CD8-positive, alpha-beta memory T cell (primary cell): ENCODE measurements around the gene GDI1. TPM values are rescaled to one million over a fixed set of nuclear protein-coding genes. Genes with fewer than 3 reads are reported as not detected.
A peak's percentile ranks its signal among the peaks of the same experiment; 100 is the strongest.

Experiments
- CTCF ChIA-PET: fragments of 350-600 bp; sonication (Branson Sonifier 250); formaldehyde crosslinking; loops from one replicate; lab custom pipeline; 2021; ENCODE audit warnings: antibody characterized with exemption; lab: Charles Lee
- POLR2A ChIA-PET: fragments of 350-600 bp; sonication (Branson Sonifier 250); formaldehyde crosslinking; loops from one replicate; lab custom pipeline; 2021; ENCODE audit warnings: antibody characterized with exemption; lab: Charles Lee
- DNase-seq, 5 donors: peaks; one replicate each; pipeline versions ENCODE4 v3.0.0 to v3.0.0-alpha.2; 2020 to 2022; ENCODE audit warnings: mixed read lengths in 1 of 5
- H3K27ac ChIP-seq: one replicate; pipeline ENCODE4 v1.7.0; 2013; ENCODE audit warnings: low read depth, mild to moderate bottlenecking, low read length, moderate library complexity
- H3K27me3 ChIP-seq: 2 replicates; pipeline ENCODE4 v1.7.0; 2013; ENCODE audit warnings: low read length, mild to moderate bottlenecking; ENCODE audit not compliant: insufficient read depth, poor library complexity, severe bottlenecking
- H3K36me3 ChIP-seq: 2 replicates; pipeline ENCODE4 v1.7.0; 2013; ENCODE audit warnings: mild to moderate bottlenecking, low read length, moderate library complexity; ENCODE audit not compliant: insufficient read depth
- H3K4me1 ChIP-seq: 2 replicates; pipeline ENCODE4 v1.7.0; 2013; ENCODE audit warnings: mild to moderate bottlenecking, low read length, moderate library complexity; ENCODE audit not compliant: insufficient read depth
- H3K4me3 ChIP-seq: 2 replicates; pipeline ENCODE4 v1.7.0; 2013; ENCODE audit warnings: mild to moderate bottlenecking, low read length
- H3K9me3 ChIP-seq: 2 replicates; pipeline ENCODE4 v1.7.0; 2013; ENCODE audit warnings: mild to moderate bottlenecking, low read length
- H3K27ac Mint-ChIP-seq, 8 donors: one replicate each; pipeline ENCODE4 v1.8.0; 2020 to 2021; ENCODE audit warnings: mixed read lengths in 8 of 8, mild to moderate bottlenecking in 6 of 8, inconsistent platforms in 3 of 8, moderate library complexity in 3 of 8
- H3K27me3 Mint-ChIP-seq, 2 donors: one replicate each; pipeline ENCODE4 v1.8.0; 2020 to 2021; ENCODE audit warnings: mixed read lengths in 2 of 2, mild to moderate bottlenecking in 1 of 2, moderate library complexity in 1 of 2
- H3K36me3 Mint-ChIP-seq, 3 donors: one replicate each; pipeline ENCODE4 v1.8.0; 2020 to 2021; ENCODE audit warnings: mixed read lengths in 3 of 3, inconsistent platforms in 1 of 3, mild to moderate bottlenecking in 1 of 3
- H3K4me1 Mint-ChIP-seq, 3 donors: one replicate each; pipeline ENCODE4 v1.8.0; 2020 to 2021; ENCODE audit warnings: mixed read lengths in 3 of 3, inconsistent platforms in 1 of 3, mild to moderate bottlenecking in 1 of 3
- H3K4me3 Mint-ChIP-seq, 7 donors: one replicate each; pipeline ENCODE4 v1.8.0; 2020 to 2021; ENCODE audit warnings: mixed read lengths in 7 of 7, mild to moderate bottlenecking in 6 of 7, moderate library complexity in 4 of 7, inconsistent platforms in 2 of 7
- H3K9me3 Mint-ChIP-seq, 5 donors: one replicate each; pipeline ENCODE4 v1.8.0; 2020 to 2022; ENCODE audit warnings: mixed read lengths in 5 of 5, mild to moderate bottlenecking in 3 of 5, moderate library complexity in 2 of 5, inconsistent platforms in 1 of 5
- polyA plus RNA-seq: library from polyadenylated mRNA; unstranded; fragments of 300-500 nt; fragmentation: Illumina TruSeq; gene quantifications from one replicate; pipeline ENCODE4 v1.2.3, GENCODE V29; 2021
- total RNA-seq, 2 experiments: library from RNA; stranded (reverse); gene quantifications; one replicate each; pipeline ENCODE4 v1.2.3, GENCODE V29; 2021

GDI1 gene
- total and polyA plus RNA-seq, 3 experiments from 2014 or later = 49.1 to 113 (median 107) TPM

- Histone ChIP-seq H3K27ac (no peak overlapping the region), H3K4me1 (peaks cover 21% of the 10 kb centered on the region), H3K36me3 (no peaks in the 10 kb centered on the region), H3K9me3 (no peaks in the 10 kb centered on the region), H3K4me3 (no peak overlapping the region), H3K27me3 (no peaks in the 10 kb centered on the region)
- Mint-ChIP-seq H3K27me3 (peaks cover 0 to 2% of the 10 kb centered on the region in 2 donors), H3K4me3 (peak overlapping the region in 2 of 7 donors; percentile 17 to 65), H3K27ac (peak overlapping the region in 2 of 8 donors; percentile 70 to 80), H3K9me3 (no peaks in the 10 kb centered on the region), H3K36me3 (peaks cover 0 to 43% (median 0%) of the 10 kb centered on the region in 3 donors), H3K4me1 (peaks cover 8 to 31% (median 11%) of the 10 kb centered on the region in 3 donors)
- no peak for DNase-seq
- POLR2A ChIA-PET = no interaction called here
- CTCF ChIA-PET = interaction anchor here (1.1 to 1.5 kb wide), 2 partner anchors 18 to 48 kb away, joined by 3 to 4 read pairs; partner anchors contain the start of gene RPL10
Observed at GRCh38 chrX:154445776-154446175, 8.8 kb downstream of the GDI1 start.

- Mint-ChIP-seq H3K27me3 (peaks cover 0 to 2% of the 10 kb centered on the region in 2 donors), H3K36me3 (peaks cover 0 to 41% (median 0%) of the 10 kb centered on the region in 3 donors), H3K27ac (peak overlapping the region in 4 of 8 donors; percentile 34 to 80 (median 58)), H3K9me3 (no peaks in the 10 kb centered on the region), H3K4me1 (peaks cover 6 to 27% (median 11%) of the 10 kb centered on the region in 3 donors), H3K4me3 (peak overlapping the region in 1 of 7 donors; percentile 65)
- Histone ChIP-seq H3K27ac (no peak overlapping the region), H3K9me3 (no peaks in the 10 kb centered on the region), H3K4me3 (no peak overlapping the region), H3K27me3 (no peaks in the 10 kb centered on the region), H3K36me3 (no peaks in the 10 kb centered on the region), H3K4me1 (peaks cover 20% of the 10 kb centered on the region)
- ChIA-PET POLR2A (no interaction called here), CTCF (interaction anchor here (1.1 kb wide), 1 partner anchor 48 kb away, joined by 3 read pairs; the partner anchor contains the start of gene RPL10)
- no peak for DNase-seq
Observed at GRCh38 chrX:154446430-154446829, 9.5 kb downstream of the GDI1 start.

DNA sequence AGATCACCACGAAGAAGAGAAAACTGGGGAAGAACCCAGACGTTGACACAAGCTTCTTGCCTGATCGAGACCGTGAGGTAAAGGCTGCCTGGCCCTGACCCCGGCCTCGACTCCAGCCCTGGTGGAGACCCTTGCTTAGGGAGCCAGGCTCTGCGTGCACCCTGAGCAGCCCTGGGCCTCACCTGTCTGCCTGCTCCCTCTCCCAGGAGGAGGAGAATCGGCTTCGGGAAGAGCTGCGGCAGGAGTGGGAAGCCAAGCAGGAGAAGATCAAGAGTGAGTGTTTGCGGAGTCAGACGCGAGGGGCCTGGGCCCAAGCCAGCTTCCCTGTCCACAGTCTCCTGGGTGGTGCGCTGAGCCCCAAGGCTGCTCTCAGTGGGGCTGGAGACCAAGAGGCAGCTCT lies 11.5 kb downstream of the GDI1 start:
- ChIA-PET CTCF (no interaction called here), POLR2A (no interaction called here)
- Histone ChIP-seq H3K27ac (no peak overlapping the region), H3K27me3 (no peaks in the 10 kb centered on the region), H3K9me3 (no peaks in the 10 kb centered on the region), H3K4me1 (peaks cover 12% of the 10 kb centered on the region), H3K4me3 (no peak overlapping the region), H3K36me3 (no peaks in the 10 kb centered on the region)
- Mint-ChIP-seq H3K36me3 (peaks cover 0 to 39% (median 0%) of the 10 kb centered on the region in 3 donors), H3K27ac (no peak overlapping the region), H3K27me3 (peaks cover 0 to 4% of the 10 kb centered on the region in 2 donors), H3K4me1 (peaks cover 0 to 14% (median 5%) of the 10 kb centered on the region in 3 donors), H3K9me3 (no peaks in the 10 kb centered on the region), H3K4me3 (no peak overlapping the region)
- no peak for DNase-seq

DNA sequence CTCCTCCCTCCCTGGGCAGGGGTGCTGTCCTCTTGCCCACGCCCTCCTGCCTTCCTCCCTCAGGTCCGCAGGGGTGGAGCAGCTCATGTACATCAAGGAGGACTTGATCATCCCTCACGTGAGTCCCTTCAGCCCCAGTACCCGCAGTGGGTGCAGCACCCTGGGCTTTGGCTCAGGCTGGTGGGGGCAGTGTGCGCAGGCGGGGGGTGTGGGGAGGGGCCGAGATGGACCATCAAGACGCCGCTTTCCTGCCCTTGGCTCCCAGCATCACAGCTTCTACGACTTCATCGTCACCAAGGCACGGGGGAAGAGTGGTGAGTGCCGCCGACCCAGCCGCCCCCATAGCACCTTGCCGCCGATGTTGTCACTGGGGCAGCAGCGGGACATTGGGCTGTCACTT lies 12.7 kb downstream of the GDI1 start:
- Histone ChIP-seq H3K4me1 (peaks cover 8% of the 10 kb centered on the region), H3K9me3 (no peaks in the 10 kb centered on the region), H3K27ac (no peak overlapping the region), H3K4me3 (no peak overlapping the region), H3K36me3 (no peaks in the 10 kb centered on the region), H3K27me3 (no peaks in the 10 kb centered on the region)
- Mint-ChIP-seq H3K27ac (no peak overlapping the region), H3K36me3 (peaks cover 0 to 39% (median 0%) of the 10 kb centered on the region in 3 donors), H3K27me3 (peaks cover 0 to 6% of the 10 kb centered on the region in 2 donors), H3K4me1 (peaks cover 0 to 12% (median 5%) of the 10 kb centered on the region in 3 donors), H3K4me3 (no peak overlapping the region), H3K9me3 (no peaks in the 10 kb centered on the region)
- DNase-seq = no peak
- CTCF ChIA-PET = no interaction called here
- POLR2A ChIA-PET = no interaction called here

- no peaks in the 10 kb centered on the region for H3K36me3 ChIP-seq
- ChIA-PET POLR2A (no interaction called here), CTCF (no interaction called here)
- Mint-ChIP-seq H3K36me3 (peaks cover 0 to 39% (median 0%) of the 10 kb centered on the region in 3 donors), H3K4me1 (peaks cover 0 to 8% (median 4%) of the 10 kb centered on the region in 3 donors), H3K4me3 (no peak overlapping the region), H3K27me3 (peaks cover 0 to 6% of the 10 kb centered on the region in 2 donors), H3K27ac (no peak overlapping the region), H3K9me3 (no peaks in the 10 kb centered on the region)
- H3K4me3 ChIP-seq = no peak overlapping the region
- no peaks in the 10 kb centered on the region for H3K9me3 ChIP-seq
- no peaks in the 10 kb centered on the region for H3K27me3 ChIP-seq
- no peak overlapping the region for H3K27ac ChIP-seq
- H3K4me1 ChIP-seq = peaks cover under 1% of the 10 kb centered on the region
- DNase-seq = no peak
Observed at GRCh38 chrX:154450312-154450711, 13.4 kb downstream of the GDI1 start.

DNA sequence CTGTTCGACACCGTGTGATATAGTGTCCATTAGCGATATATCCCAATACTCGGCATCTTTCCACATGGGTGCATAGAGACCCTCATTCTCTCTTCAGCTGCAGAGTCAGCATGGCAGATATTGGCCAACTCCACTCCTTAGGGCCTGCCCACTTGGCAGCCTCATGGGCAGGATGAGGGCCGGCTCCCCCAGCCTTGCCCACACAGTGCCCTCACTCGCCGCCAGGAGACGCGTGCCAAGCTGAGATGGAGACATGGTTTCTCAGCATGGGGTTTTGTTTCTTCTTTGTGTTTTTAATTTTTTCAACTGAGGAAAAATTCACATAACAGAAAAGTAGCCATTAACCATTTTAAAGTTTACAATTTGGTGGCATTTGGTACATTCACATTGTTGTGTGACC lies 15.9 kb downstream of the GDI1 start:
- no peaks in the 10 kb centered on the region for H3K27me3 ChIP-seq
- ChIA-PET CTCF (no interaction called here), POLR2A (no interaction called here)
- Mint-ChIP-seq H3K4me1 (peaks cover 3 to 5% (median 4%) of the 10 kb centered on the region in 3 donors), H3K27ac (peak overlapping the region in 3 of 8 donors; percentile 0 to 83 (median 60)), H3K36me3 (peaks cover 0 to 29% (median 0%) of the 10 kb centered on the region in 3 donors), H3K4me3 (no peak overlapping the region), H3K9me3 (no peaks in the 10 kb centered on the region), H3K27me3 (peaks cover 0 to 7% of the 10 kb centered on the region in 2 donors)
- no peaks in the 10 kb centered on the region for H3K36me3 ChIP-seq
- no peak overlapping the region for H3K4me3 ChIP-seq
- no peak for DNase-seq
- no peak overlapping the region for H3K27ac ChIP-seq
- no peaks in the 10 kb centered on the region for H3K9me3 ChIP-seq
- no peaks in the 10 kb centered on the region for H3K4me1 ChIP-seq

DNA sequence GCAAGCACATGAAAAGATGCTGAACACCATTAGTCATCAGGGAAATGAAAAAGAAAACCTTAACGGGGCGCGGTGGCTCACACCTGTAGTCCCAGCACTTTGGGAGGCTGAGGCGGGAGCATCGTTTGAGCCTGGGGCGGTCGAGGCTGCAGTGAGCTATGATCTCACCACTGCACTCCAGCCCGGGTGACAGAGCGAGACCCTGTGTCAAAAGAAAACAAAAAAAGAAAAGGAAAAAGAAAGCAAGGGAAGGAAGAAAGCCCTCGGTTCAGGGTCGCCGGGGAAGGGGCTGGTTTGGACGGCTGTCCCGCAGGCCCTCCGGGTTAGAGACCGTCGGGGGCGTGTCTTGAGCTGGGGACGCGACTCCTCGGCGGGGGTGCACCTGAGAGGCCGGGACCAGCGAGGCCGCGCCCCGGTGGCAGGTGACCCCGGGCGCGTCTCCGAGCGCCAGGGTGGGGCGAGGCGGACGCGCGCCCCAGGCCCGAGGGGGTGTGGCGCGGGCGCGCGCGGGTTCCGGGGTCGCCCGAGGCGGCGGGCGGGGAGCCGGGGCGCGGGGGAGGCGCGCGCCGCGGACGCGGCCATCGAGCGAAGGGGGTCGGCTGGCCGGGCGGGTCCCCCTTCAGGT lies 20.6 kb downstream of the GDI1 start:
- CTCF ChIA-PET = interaction anchor here (1.2 to 1.4 kb wide), 2 partner anchors 28 to 59 kb away, joined by 3 read pairs; partner anchors contain the start of gene RPL10
- H3K36me3 Mint-ChIP-seq = peaks cover 0 to 25% (median 2%) of the 10 kb centered on the region in 3 donors

More for the DNA sequence above, 20.6 kb downstream of the GDI1 start:
- peak; percentile 47 to 79 (median 73) for DNase-seq
- Histone ChIP-seq H3K4me3 (peak overlapping the region; percentile 26), H3K27me3 (no peaks in the 10 kb centered on the region), H3K4me1 (peaks cover 5% of the 10 kb centered on the region), H3K27ac (peak overlapping the region; percentile 24), H3K9me3 (no peaks in the 10 kb centered on the region), H3K36me3 (no peaks in the 10 kb centered on the region)
- POLR2A ChIA-PET = interaction anchor here (0.8 to 1.1 kb wide), 4 partner anchors 14 to 29 kb away, joined by 3 to 4 read pairs (median 3); partner anchors contain the start of genes FAM50A and UBL4A
- Mint-ChIP-seq H3K27me3 (peaks cover 0 to 6% of the 10 kb centered on the region in 2 donors), H3K9me3 (no peaks in the 10 kb centered on the region), H3K4me1 (peaks cover 11 to 30% (median 18%) of the 10 kb centered on the region in 3 donors), H3K27ac (peak overlapping the region; percentile 88 to 98 (median 94)), H3K4me3 (peak overlapping the region; percentile 88 to 95 (median 92))
